Pancreas (tissue), 10 donors: ENCODE results near the gene AVEN. TPM values are rescaled to one million over a fixed set of nuclear protein-coding genes. Genes with fewer than 3 reads are reported as not detected.

ENCODE experiments used
- ATAC-seq, 4 donors: fragments of 200-7000 bp; cut with Tn5 transposase; one replicate each; pipeline versions ENCODE4 v1.8.0 to v1.9.1; 2020; ENCODE audit warnings: mild to moderate bottlenecking in 4 of 4, moderate library complexity in 4 of 4
- DNase-seq, 6 donors: peaks; one replicate each; pipeline ENCODE4 v3.0.0-alpha.2; 2020
- FAIRE-seq: peaks from 2 replicates; lab custom pipeline; 2012; peaks lifted over from hg19 to GRCh38; lab: Jason Lieb, UNC
- H3K27ac ChIP-seq, 4 donors: fragments of 200-600 bp; sonication (generic); 1 replicate in 3 of 4; 2 replicates in 1 of 4; pipeline versions ENCODE4 v1.5.0 to v1.8.0; 2020
- H3K27me3 ChIP-seq, 4 donors: fragments of 200-600 bp; one replicate each; pipeline ENCODE4 v1.8.0; 2021
- H3K36me3 ChIP-seq, 3 donors: fragments of 200-600 bp; sonication (generic) in 1 of 3; one replicate each; pipeline versions ENCODE4 v1.5.0 to v1.8.0; 2020 to 2021
- H3K4me1 ChIP-seq, 3 donors: fragments of 200-600 bp; one replicate each; pipeline ENCODE4 v1.8.0; 2021
- H3K4me3 ChIP-seq, 4 donors: fragments of 200-600 bp; sonication (generic) in 2 of 4; one replicate each; pipeline versions ENCODE4 v1.5.0 to v1.8.0; 2020 to 2021
- H3K9me3 ChIP-seq, 4 donors: fragments of 200-600 bp; one replicate each; pipeline ENCODE4 v1.8.0; 2021
- CTCF ChIP-seq, 4 donors: fragments of 200-600 bp; sonication (generic) in 3 of 4; IDR thresholded peaks; one replicate each; pipeline versions ENCODE4 v1.5.0 to v1.8.0; 2021; ENCODE audit warnings: antibody characterized with exemption in 4 of 4
- WGBS, 2 donors: extraction: QIAGEN DNeasy Blood & Tissue Kit; methylation state at CpG; one replicate each; pipeline ENCODE4 v1.1.7; 2013; 5-methylcytosine and 5-hydroxymethylcytosine counted together
- intact Hi-C, 3 donors: fragments of 100-400 bp; cut with DNase I; formaldehyde crosslinking; loops; one replicate each; pipeline versions ENCODE4 v1.11.1 to v1.14.2; 2022
- polyA plus RNA-seq, 2 donors: library from polyadenylated mRNA; stranded (reverse); fragments of 200-250 nt; gene quantifications; one replicate each; pipeline ENCODE4 v1.2.3, GENCODE V29; 2013
- total RNA-seq, 6 donors: library from RNA; stranded (reverse); fragmentation: NEBNext Ultra II Directional in 4 of 6; extraction: Animal tissue kit (Norgen Biotek cat#: 25700) in 4 of 6; gene quantifications; one replicate each; pipeline versions ENCODE4 v1.2.1 to v1.2.4, GENCODE V29; 2021 to 2023
- donor health status: healthy with polysubstance abuse.
- donor health status: DM: no; HTN: no; CAD: no; lungs with moderate emphysema.
- donor health status: DM: no; HTN: no; CAD: no.
- donor health status: control.
- donor health status: control.
- donor health status: Bipolar disorder and iron deficiency.
- donor health status: DM: yes; HTN: yes; CAD: no.
- donor health status: DM: no; HTN: no; CAD: no.
- donor health status: DM: no; HTN: no; CAD: no.
- donor health status: DM: yes; HTN: yes; CAD: no.

Gene AVEN
- total and polyA plus RNA-seq, 8 donors, result 5.9 to 13.9 (median 9.6) TPM

GRCh38 chr15:33923446-33923845, 115.6 kb downstream of the AVEN start:
- TF ChIP-seq CTCF (IDR thresholded peaks at IDR 0.05), result no peak
- intact Hi-C loops, result no loop called here
- no peak overlapping the region for H3K27ac ChIP-seq
- no peak for FAIRE-seq
- no peaks in the 10 kb centered on the region for H3K9me3 ChIP-seq
- DNase-seq, result no peak
- H3K27me3 ChIP-seq, result no peaks in the 10 kb centered on the region
- no peak overlapping the region for H3K4me3 ChIP-seq
- no peaks in the 10 kb centered on the region for H3K36me3 ChIP-seq
- H3K4me1 ChIP-seq, result no peaks in the 10 kb centered on the region
- 94 to 95% methylated on average over 1 of the region's 1 CpG for WGBS, 2 donors
- no peak for ATAC-seq

GRCh38 chr15:33915571-33916407, 123.2 kb downstream of the AVEN start:
- Histone ChIP-seq H3K4me3 (no peak overlapping the region), H3K27ac (no peak overlapping the region), H3K36me3 (no peaks in the 10 kb centered on the region), H3K27me3 (no peaks in the 10 kb centered on the region), H3K4me1 (no peaks in the 10 kb centered on the region), H3K9me3 (no peaks in the 10 kb centered on the region)
- WGBS, 2 donors, result 86% methylated on average over 11 of the region's 11 CpGs
- peak in 1 of 4 donors; percentile 17 for ATAC-seq
- no peak for FAIRE-seq
- peak in 1 of 6 donors; percentile 29 for DNase-seq
- intact Hi-C loops, result no loop called here
- TF ChIP-seq CTCF (IDR thresholded peaks at IDR 0.05), result no peak

- ATAC-seq (no peak), DNase-seq (no peak), FAIRE-seq (no peak)
- WGBS, 2 donors, result 88 to 94% methylated on average over 1 of the region's 1 CpG
- Histone ChIP-seq H3K27ac (no peak overlapping the region), H3K27me3 (no peaks in the 10 kb centered on the region), H3K4me3 (no peak overlapping the region), H3K36me3 (no peaks in the 10 kb centered on the region), H3K9me3 (no peaks in the 10 kb centered on the region), H3K4me1 (no peaks in the 10 kb centered on the region)
- intact Hi-C loops, result no loop called here
- TF ChIP-seq CTCF (IDR thresholded peaks at IDR 0.05), result no peak
Measured at GRCh38 chr15:33913459-33913858, 125.5 kb downstream of the AVEN start.

GRCh38 chr15:33912326-33912725, 126.7 kb downstream of the AVEN start:
- H3K27me3 ChIP-seq, result no peaks in the 10 kb centered on the region
- H3K9me3 ChIP-seq, result no peaks in the 10 kb centered on the region
- H3K4me3 ChIP-seq, result no peak overlapping the region
- FAIRE-seq (no peak), ATAC-seq (no peak), DNase-seq (no peak)
- H3K36me3 ChIP-seq, result no peaks in the 10 kb centered on the region
- H3K27ac ChIP-seq, result no peak overlapping the region
- no peak for TF ChIP-seq CTCF (IDR thresholded peaks at IDR 0.05)
- intact Hi-C loops, result no loop called here
- H3K4me1 ChIP-seq, result no peaks in the 10 kb centered on the region

GRCh38 chr15:33910741-33911140, 128.3 kb downstream of the AVEN start:
- Histone ChIP-seq H3K9me3 (no peaks in the 10 kb centered on the region), H3K27me3 (no peaks in the 10 kb centered on the region), H3K27ac (no peak overlapping the region), H3K36me3 (no peaks in the 10 kb centered on the region), H3K4me3 (no peak overlapping the region), H3K4me1 (no peaks in the 10 kb centered on the region)
- ATAC-seq, result no peak
- no peak for TF ChIP-seq CTCF (IDR thresholded peaks at IDR 0.05)
- intact Hi-C loops, result no loop called here
- DNase-seq, result no peak
- WGBS, 2 donors, result 92 to 95% methylated on average over 3 of the region's 3 CpGs
- FAIRE-seq, result no peak
